Stimulated activated naive CD4-positive, alpha-beta T cell treated with Interleukin-2 at 50 U/mL for 16 hours (primary cell): Measurements from ENCODE around the gene RAP1B.
A peak's percentile ranks its signal among the peaks of the same experiment; 100 is the strongest.

ENCODE experiments used
- DNase-seq: peaks from one replicate; lab custom pipeline; 2025; lab: John Stamatoyannopoulos, UW

RAP1B gene

GRCh38 chr12:68612202-68612601, 1.5 kb downstream of the RAP1B start:
- no peak for DNase-seq

DNA sequence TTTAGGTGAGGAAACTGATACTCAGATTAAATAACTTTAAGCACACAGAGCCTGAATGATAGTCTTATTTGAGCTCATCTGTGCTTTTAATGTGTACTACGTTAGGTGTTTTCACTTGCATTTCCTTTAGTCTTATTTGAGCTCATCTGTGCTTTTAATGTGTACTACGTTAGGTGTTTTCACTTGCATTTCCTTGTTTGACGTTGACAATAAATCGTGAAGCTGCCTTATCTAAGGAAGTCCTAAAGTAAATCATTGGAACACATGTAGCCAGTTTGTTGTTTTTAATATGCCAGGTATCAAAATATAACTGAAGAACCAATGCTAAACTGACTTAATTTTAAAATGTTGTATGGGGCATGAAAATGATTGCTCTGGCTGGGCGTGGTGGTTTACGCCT, 2.0 kb downstream of the RAP1B start:
- DNase-seq, result no peak

GRCh38 chr12:68613209-68613904, 2.7 kb downstream of the RAP1B start:
- peak; percentile 52 for DNase-seq

DNA sequence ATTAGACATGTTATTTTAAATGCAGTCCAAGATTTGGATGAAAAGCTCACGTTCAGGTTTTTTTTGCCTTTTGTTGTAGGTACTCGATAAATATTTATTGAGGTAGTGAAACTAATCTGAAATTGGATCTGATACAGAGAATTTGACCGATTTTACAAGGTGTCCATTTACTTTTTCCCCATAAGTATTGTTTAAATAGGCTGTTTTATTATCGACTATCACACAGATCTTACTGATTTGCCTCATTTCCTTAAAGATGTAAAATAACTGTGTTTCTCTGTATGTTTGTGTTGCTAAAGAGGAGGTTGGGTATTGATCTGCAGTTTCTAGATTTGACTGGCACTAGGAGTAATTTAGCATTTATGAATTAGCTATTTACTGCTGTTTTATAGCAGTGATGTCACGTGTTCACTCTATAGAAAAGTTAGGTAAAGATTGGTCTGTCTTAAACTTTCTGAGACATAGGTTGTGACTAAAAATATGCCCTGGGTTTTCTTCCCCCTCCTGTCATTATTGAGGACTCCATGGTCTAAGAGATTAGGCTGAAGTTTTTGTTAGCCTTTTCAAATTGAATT, 3.5 kb downstream of the RAP1B start:
- DNase-seq, result no peak

GRCh38 chr12:68614769-68615168, 4.1 kb downstream of the RAP1B start:
- no peak for DNase-seq

- no peak for DNase-seq
These were observed 6.6 kb downstream of the RAP1B start for GRCh38 chr12:68617160-68617926.

GRCh38 chr12:68619541-68619940, 8.8 kb downstream of the RAP1B start:
- no peak for DNase-seq

DNA sequence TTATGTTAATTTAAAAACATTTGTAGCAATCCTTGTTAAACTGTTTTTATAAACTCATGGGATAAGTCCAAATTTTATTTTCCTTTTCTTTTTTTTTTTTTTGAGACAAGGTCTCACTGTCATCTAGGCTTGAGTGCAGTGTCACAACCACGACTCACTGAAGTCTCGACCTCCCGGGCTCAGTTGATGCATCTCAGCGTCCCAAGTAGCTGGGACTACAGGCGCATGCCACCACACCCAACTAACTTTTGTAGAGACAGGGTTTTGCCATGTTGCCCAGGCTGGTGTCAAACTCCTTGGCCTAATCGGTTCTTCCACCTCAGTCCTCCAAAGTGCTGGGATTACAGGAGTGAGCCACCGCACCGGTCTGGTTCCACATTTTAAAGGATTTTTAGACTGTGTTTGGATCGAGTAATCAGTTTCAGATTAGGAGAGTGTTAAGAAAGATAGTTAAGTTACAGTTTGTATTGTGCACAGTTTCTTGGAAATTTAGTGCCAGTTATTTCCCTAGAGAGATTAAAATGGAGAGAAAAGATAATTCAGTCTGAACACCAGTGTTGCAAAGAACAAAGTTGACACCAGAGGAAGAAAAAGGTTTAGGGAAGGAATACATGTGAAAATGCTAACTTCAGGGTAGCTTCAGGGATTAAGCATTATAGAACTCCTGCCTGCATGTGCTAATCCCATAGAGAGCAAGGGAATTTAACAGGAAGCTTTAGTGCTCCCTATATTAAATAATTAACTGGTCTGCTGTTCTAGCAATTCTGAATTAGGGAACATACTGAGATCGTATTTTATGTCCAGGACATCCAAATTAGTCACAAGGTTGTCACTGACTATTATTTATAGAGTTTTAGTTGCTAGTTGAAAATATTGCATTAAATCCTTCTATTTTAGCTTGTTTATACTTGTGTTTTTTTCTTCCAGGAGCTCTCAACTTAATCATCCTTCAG, 10.1 kb downstream of the RAP1B start:
- no peak for DNase-seq

GRCh38 chr12:68621472-68622081, 10.9 kb downstream of the RAP1B start:
- DNase-seq, result no peak

DNA sequence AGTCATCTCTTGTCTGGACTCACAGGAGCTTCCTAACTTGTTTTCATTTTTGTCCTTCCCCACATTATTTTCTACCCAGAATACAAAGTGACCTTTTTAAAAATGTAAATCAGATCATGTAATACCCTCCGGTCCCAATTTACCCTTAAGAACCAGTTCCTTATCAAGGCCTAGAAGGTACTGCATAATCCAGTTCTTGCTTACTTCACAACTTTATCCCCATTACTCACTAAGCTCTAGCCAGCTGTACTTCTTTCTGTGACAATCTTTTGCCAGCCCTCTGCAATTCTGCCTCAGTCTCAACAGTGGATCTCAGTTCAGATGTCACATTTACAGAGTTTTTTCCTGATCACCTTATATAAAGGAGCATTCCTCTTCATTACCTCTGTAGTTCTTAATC, 11.6 kb downstream of the RAP1B start:
- DNase-seq, result no peak

- no peak for DNase-seq
These were observed 12.4 kb downstream of the RAP1B start for GRCh38 chr12:68623059-68623458.

GRCh38 chr12:68623984-68624383, 13.3 kb downstream of the RAP1B start:
- DNase-seq, result no peak

DNA sequence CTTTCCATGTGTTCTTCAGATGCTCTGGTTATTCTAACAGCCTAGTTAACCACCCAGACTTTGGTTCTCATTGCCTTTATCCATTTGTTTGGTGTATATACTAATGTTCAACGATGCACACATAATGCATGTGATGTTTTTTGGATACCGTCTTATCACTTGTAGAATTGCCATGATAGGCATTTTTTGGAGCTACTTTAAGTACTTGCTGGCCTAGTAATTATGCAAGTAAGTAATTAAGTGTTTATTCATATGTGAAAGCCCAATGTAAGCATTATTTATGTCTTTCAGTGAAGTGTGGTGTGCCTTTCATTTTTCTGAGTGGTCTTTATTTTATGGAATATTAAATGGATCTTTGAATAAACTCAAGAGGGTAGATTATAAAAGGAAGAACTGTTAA, 14.2 kb downstream of the RAP1B start:
- no peak for DNase-seq

- no peak for DNase-seq
These were observed 17.1 kb downstream of the RAP1B start for GRCh38 chr12:68627673-68628319.

GRCh38 chr12:68628698-68629097, 18.0 kb downstream of the RAP1B start:
- DNase-seq, result no peak

DNA sequence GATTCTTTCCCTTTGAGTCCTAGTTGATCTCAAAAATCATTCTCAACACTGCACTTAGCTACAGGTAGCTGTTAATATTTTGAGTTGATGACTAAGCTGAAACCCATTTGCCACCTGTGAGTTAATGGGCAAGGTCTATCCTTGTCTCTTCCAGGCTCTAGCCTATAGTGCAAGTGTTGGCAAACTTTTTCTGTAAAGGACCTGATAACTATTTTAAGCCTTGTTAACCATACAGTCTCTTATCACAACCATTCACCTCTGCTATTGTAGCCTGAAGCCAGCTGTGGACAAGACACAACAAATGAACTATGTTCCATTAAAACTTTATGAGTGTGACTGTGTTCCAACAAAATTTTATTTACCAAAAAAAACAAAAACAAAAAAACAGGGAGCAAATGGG, 19.4 kb downstream of the RAP1B start:
- no peak for DNase-seq

DNA sequence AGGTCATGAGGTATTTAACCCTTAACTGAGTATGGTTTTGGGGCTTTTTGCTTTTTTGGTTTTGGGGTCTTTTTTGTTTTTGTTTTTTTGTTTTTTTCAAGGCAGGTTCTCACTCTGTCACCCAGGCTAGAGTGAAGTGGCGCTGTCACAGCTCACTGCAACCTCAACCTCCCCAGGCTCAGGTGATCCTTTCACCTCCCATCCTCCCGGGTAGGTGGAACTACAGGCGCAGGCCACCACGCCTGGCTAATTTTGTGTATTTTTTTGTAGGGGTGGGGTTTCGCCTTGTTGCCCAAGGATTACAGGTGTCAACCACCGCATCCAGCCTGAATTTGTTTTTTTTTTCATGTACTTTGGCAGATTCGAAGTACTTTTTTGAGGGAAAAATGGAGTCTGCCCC, 19.9 kb downstream of the RAP1B start:
- no peak for DNase-seq

GRCh38 chr12:68631227-68631626, 20.5 kb downstream of the RAP1B start:
- DNase-seq, result no peak

DNA sequence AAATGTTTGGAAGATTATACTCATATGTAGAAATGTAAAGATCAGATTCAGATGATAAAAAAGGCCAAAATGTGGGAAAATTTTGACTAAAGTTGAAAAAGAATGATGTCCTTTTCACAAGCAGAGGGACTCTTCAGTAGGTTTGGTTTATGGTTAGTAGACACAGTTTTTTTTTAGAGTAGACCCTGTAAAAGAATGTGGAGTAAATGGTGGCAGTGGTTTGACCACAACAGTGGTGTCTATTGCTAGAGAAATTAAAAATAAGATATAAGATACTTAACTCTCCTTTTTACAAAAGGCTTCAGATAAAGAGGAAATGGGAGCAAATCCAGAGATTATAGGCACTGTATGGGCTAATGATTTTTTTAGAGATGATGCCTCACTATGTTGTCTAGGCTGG, 21.8 kb downstream of the RAP1B start:
- DNase-seq, result no peak

GRCh38 chr12:68633614-68634558, 23.2 kb downstream of the RAP1B start:
- DNase-seq, result no peak
